Measurements from ENCODE around the gene PPP1R9B.

GRCh38 chr17:50194140-50194933 is 43.9 kb upstream of the PPP1R9B start:
- TF ChIP-seq CTCF (IDR thresholded peaks at IDR 0.05), result no peak
- TF ChIP-seq ZNF232 (CRISPR knock-in tag; IDR thresholded peaks at IDR 0.05), result no peak

Measured in WTC11 (cell line).